ENCODE data around the gene TIMM22.

DNA sequence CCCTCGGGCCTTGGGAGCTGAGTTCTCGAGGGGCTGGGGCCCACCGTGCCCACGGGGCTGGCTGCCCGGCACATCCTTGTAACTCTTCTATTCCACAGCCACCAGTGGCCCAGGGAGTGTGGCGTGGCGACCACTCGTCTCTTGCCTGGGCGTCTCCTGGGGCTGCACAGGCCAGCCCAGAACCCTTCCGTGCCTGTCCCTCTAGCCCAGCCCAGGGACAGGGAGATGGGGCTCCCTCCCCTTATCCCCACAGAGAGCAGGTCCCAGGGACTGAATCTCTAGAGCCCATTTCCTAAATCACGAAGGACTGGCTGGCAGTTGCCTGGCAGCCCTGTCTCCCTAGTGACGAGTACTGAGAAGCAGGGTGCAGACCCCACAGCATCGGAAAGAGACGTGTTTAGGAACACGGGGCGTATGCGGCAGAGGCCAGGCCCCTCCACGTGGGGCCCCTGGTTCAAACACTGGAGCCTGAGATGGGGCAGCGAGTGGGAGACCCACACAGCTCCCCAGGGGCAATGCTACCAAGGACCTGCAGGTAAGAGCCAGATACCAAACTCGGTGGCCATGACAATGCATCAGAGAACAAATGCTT is 51.0 kb downstream of the TIMM22 start:
- TF ChIP-seq YY1 (IDR thresholded peaks at IDR 0.05; ENCODE audit: extremely low read depth, insufficient replicate concordance, low read depth, low read length) (no peak), CEBPB (IDR thresholded peaks at IDR 0.05; ENCODE audit: low read depth) (no peak), ZNF274 (IDR thresholded peaks at IDR 0.05; ENCODE audit: low read depth, low read length) (no peak)
- TF ChIP-seq, protein P1, sequence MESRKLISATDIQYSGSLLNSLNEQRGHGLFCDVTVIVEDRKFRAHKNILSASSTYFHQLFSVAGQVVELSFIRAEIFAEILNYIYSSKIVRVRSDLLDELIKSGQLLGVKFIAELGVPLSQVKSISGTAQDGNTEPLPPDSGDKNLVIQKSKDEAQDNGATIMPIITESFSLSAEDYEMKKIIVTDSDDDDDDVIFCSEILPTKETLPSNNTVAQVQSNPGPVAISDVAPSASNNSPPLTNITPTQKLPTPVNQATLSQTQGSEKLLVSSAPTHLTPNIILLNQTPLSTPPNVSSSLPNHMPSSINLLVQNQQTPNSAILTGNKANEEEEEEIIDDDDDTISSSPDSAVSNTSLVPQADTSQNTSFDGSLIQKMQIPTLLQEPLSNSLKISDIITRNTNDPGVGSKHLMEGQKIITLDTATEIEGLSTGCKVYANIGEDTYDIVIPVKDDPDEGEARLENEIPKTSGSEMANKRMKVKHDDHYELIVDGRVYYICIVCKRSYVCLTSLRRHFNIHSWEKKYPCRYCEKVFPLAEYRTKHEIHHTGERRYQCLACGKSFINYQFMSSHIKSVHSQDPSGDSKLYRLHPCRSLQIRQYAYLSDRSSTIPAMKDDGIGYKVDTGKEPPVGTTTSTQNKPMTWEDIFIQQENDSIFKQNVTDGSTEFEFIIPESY (IDR thresholded peaks at IDR 0.05; ENCODE audit: extremely low read depth, insufficient replicate concordance, low read length): no peak
- TF ChIP-seq, protein P2, sequence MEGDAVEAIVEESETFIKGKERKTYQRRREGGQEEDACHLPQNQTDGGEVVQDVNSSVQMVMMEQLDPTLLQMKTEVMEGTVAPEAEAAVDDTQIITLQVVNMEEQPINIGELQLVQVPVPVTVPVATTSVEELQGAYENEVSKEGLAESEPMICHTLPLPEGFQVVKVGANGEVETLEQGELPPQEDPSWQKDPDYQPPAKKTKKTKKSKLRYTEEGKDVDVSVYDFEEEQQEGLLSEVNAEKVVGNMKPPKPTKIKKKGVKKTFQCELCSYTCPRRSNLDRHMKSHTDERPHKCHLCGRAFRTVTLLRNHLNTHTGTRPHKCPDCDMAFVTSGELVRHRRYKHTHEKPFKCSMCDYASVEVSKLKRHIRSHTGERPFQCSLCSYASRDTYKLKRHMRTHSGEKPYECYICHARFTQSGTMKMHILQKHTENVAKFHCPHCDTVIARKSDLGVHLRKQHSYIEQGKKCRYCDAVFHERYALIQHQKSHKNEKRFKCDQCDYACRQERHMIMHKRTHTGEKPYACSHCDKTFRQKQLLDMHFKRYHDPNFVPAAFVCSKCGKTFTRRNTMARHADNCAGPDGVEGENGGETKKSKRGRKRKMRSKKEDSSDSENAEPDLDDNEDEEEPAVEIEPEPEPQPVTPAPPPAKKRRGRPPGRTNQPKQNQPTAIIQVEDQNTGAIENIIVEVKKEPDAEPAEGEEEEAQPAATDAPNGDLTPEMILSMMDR (IDR thresholded peaks at IDR 0.05 in 2 of 3, conservative IDR thresholded peaks at IDR 0.05 in 1 of 3; ENCODE audit: borderline replicate concordance in 1 of 3, insufficient read depth in 1 of 3, low read depth in 2 of 3, low read length in 2 of 3): no peak

All from HCT116 (cell line).